CD4-positive, alpha-beta T cell (primary cell): Measurements from ENCODE around the gene KRTAP3-3. TPM values are rescaled to one million over a fixed set of nuclear protein-coding genes. Genes with fewer than 3 reads are reported as not detected.
A peak's percentile ranks its signal among the peaks of the same experiment; 100 is the strongest.

Source experiments
- ATAC-seq: fragments of 200-7000 bp; cut with Tn5 transposase; one replicate; pipeline ENCODE4 v1.10.0; 2022; ENCODE audit warnings: mild to moderate bottlenecking; ENCODE audit not compliant: poor library complexity
- CTCF ChIA-PET: fragments of 350-600 bp; sonication (Branson Sonifier 250); formaldehyde crosslinking; loops from one replicate; lab custom pipeline; 2021; ENCODE audit warnings: antibody characterized with exemption, inconsistent platforms; lab: Charles Lee
- POLR2A ChIA-PET: fragments of 350-600 bp; sonication (Branson Sonifier 250); formaldehyde crosslinking; loops from one replicate; lab custom pipeline; 2021; ENCODE audit warnings: antibody characterized with exemption, inconsistent platforms; lab: Charles Lee
- DNase-seq, 14 experiments: peaks; one replicate each; pipeline ENCODE4 v3.0.0-alpha.2; 2013 to 2020; ENCODE audit warnings: mixed read lengths in 2 of 14
- H3K27ac ChIP-seq, 2 donors: one replicate each; pipeline versions ENCODE4 v1.5.1 to v1.7.0; 2013; ENCODE audit warnings: low read length in 2 of 2, low read depth in 1 of 2, mild to moderate bottlenecking in 1 of 2
- H3K27me3 ChIP-seq, 2 experiments: 1 replicate in 1 of 2; 2 replicates in 1 of 2; pipeline versions ENCODE4 v1.6.1 to v1.7.0; 2013; ENCODE audit warnings: low read length in 2 of 2, control low read depth in 1 of 2, mild to moderate bottlenecking in 1 of 2, moderate library complexity in 1 of 2; ENCODE audit not compliant: insufficient read depth in 2 of 2, control insufficient read depth in 1 of 2
- H3K36me3 ChIP-seq: one replicate; pipeline ENCODE4 v1.6.1; 2013; ENCODE audit warnings: low read length, control low read depth; ENCODE audit not compliant: insufficient read depth
- H3K4me1 ChIP-seq: one replicate; pipeline ENCODE4 v1.6.1; 2013; ENCODE audit warnings: low read length, control low read depth; ENCODE audit not compliant: insufficient read depth
- H3K4me3 ChIP-seq: one replicate; pipeline ENCODE4 v1.5.1; 2013; ENCODE audit warnings: mild to moderate bottlenecking, low read length, moderate library complexity
- H3K9me3 ChIP-seq, 2 experiments: 1 replicate in 1 of 2; 2 replicates in 1 of 2; pipeline versions ENCODE4 v1.6.1 to v1.7.0; 2013; ENCODE audit warnings: low read length in 2 of 2, mild to moderate bottlenecking in 2 of 2, control low read depth in 1 of 2, moderate library complexity in 1 of 2; ENCODE audit not compliant: control insufficient read depth in 1 of 2, insufficient read depth in 1 of 2
- H3K27ac Mint-ChIP-seq: one replicate; pipeline ENCODE4 v1.8.0; 2020; ENCODE audit warnings: mixed read lengths
- H3K27me3 Mint-ChIP-seq: one replicate; pipeline ENCODE4 v1.8.0; 2021; ENCODE audit warnings: mixed read lengths
- H3K36me3 Mint-ChIP-seq: one replicate; pipeline ENCODE4 v1.8.0; 2021; ENCODE audit warnings: low read depth, mixed read lengths
- H3K4me1 Mint-ChIP-seq: one replicate; pipeline ENCODE4 v1.8.0; 2021; ENCODE audit warnings: low read depth, mixed read lengths
- H3K4me3 Mint-ChIP-seq: one replicate; pipeline ENCODE4 v1.8.0; 2020; ENCODE audit warnings: mild to moderate bottlenecking, mixed read lengths
- H3K9me3 Mint-ChIP-seq: one replicate; pipeline ENCODE4 v1.8.0; 2020; ENCODE audit warnings: mixed read lengths
- intact Hi-C, 2 experiments: fragments of 100-400 bp; cut with DNase I in 1 of 2; cut with micrococcal nuclease in 1 of 2; formaldehyde crosslinking; loops; one replicate each; pipeline versions ENCODE4 v1.15.1 to v1.9.0; 2023 to 2025; cut with DNase I, micrococcal nuclease
- total RNA-seq, 174 experiments: library from RNA in 2 of 174; stranded (reverse) in 2 of 174; gene quantifications; one replicate each; pipeline ENCODE4 v1.2.3 and lab custom pipeline; 2021 to 2026
- TF ChIP-seq, protein P1 (sequence below): fragments of 200-600 bp; IDR thresholded peaks from one replicate; pipeline ENCODE4 v1.8.0; 2022; ENCODE audit warnings: antibody characterized with exemption, mild to moderate bottlenecking

KRTAP3-3 gene
- total RNA-seq, 2 experiments from 2014 or later, result not detected

DNA sequence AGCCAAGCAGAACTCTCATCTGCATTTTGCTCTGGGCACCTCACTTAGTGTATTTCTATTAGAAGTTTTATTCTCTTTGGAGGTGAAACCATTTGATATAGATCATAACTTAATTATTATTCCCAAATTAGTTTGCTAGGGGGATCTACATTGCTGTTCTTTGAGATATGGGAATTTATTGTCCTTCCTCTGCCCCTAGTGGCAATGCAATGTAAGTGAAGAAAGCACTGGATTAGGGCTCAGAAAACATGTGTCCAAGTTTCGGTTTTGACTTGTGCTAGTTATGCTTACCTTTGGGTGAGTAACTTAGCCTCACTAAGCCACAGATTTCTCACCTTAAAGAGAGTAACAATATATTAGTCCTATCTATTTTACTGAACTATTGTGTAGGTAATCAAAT lies 30.1 kb downstream of the KRTAP3-3 start:
- CTCF ChIA-PET, result no interaction called here
- Mint-ChIP-seq H3K27me3 (peaks cover 50% of the 10 kb centered on the region), H3K36me3 (no peaks in the 10 kb centered on the region), H3K9me3 (no peaks in the 10 kb centered on the region), H3K4me1 (peaks cover 6% of the 10 kb centered on the region), H3K27ac (no peak overlapping the region), H3K4me3 (no peak overlapping the region)
- Histone ChIP-seq H3K4me3 (no peak overlapping the region), H3K27ac (no peak overlapping the region), H3K36me3 (no peaks in the 10 kb centered on the region), H3K4me1 (no peaks in the 10 kb centered on the region), H3K9me3 (no peaks in the 10 kb centered on the region), H3K27me3 (no peaks in the 10 kb centered on the region)
- POLR2A ChIA-PET, result no interaction called here
- peak in 3 of 14 experiments; percentile 33 to 40 (median 40) for DNase-seq
- no peak for ATAC-seq
- TF ChIP-seq, protein P1, sequence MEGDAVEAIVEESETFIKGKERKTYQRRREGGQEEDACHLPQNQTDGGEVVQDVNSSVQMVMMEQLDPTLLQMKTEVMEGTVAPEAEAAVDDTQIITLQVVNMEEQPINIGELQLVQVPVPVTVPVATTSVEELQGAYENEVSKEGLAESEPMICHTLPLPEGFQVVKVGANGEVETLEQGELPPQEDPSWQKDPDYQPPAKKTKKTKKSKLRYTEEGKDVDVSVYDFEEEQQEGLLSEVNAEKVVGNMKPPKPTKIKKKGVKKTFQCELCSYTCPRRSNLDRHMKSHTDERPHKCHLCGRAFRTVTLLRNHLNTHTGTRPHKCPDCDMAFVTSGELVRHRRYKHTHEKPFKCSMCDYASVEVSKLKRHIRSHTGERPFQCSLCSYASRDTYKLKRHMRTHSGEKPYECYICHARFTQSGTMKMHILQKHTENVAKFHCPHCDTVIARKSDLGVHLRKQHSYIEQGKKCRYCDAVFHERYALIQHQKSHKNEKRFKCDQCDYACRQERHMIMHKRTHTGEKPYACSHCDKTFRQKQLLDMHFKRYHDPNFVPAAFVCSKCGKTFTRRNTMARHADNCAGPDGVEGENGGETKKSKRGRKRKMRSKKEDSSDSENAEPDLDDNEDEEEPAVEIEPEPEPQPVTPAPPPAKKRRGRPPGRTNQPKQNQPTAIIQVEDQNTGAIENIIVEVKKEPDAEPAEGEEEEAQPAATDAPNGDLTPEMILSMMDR, result peak; percentile 68
- intact Hi-C loops, result no loop called here

DNA sequence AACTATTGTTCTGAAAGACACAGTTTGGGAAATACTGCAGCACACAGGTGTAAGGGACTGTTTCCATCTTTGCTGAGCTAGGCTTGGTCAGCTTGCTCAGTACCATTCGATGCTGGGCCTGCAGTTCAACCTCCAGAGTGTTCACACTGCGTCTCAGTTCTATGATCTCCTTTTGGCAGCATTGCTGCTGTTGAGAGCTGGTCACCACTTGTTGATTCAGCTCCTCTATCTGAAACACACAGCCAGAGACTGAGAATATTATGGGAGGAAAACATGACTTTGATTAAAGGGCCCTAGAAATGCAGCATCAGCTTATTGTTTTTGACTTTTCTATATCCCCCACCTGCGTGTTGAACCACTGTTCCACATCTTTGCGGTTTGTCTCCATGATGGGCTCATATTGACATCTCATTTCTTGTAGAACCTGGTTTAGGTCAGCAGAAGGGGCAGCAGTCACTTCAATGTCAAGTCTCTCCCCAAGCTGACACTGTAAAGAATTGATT lies 31.9 kb downstream of the KRTAP3-3 start:
- no peaks in the 10 kb centered on the region for H3K9me3 ChIP-seq
- no peak overlapping the region for H3K27ac ChIP-seq
- H3K36me3 ChIP-seq, result no peaks in the 10 kb centered on the region
- ATAC-seq (no peak), DNase-seq (no peak)
- Mint-ChIP-seq H3K36me3 (no peaks in the 10 kb centered on the region), H3K4me1 (peaks cover 6% of the 10 kb centered on the region), H3K27me3 (peaks cover 40% of the 10 kb centered on the region), H3K27ac (no peak overlapping the region), H3K9me3 (no peaks in the 10 kb centered on the region), H3K4me3 (no peak overlapping the region)
- no peaks in the 10 kb centered on the region for H3K4me1 ChIP-seq
- H3K27me3 ChIP-seq, result no peaks in the 10 kb centered on the region
- TF ChIP-seq, protein P1, result no peak
- ChIA-PET POLR2A (no interaction called here), CTCF (interaction anchor here (1.0 kb wide), 1 partner anchor 360 kb away, joined by 3 read pairs; no protein-coding TSS in a partner anchor)
- intact Hi-C loops, result no loop called here
- H3K4me3 ChIP-seq, result no peak overlapping the region

DNA sequence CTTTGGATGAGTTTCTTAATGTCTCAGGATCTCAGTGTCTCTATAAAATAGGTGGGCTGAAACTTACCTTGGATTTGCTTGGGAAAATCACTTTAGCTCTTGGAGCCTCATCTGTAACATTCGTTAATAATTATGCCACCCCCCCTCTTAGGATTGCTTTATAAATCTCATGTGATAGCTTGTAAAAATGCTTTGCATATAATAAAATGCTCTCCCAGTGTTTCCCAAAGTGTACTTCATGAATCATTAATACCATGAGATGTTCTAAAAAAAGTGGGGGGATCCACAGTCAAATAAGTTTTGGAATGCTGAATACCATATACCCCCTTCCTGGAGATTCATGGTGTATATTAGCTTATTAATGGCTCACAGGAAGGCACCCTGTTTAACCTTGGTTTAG lies 32.4 kb downstream of the KRTAP3-3 start:
- TF ChIP-seq, protein P1, result no peak

More for the DNA sequence above, 32.4 kb downstream of the KRTAP3-3 start:
- Mint-ChIP-seq H3K4me3 (no peak overlapping the region), H3K9me3 (no peaks in the 10 kb centered on the region), H3K27ac (no peak overlapping the region), H3K27me3 (peaks cover 39% of the 10 kb centered on the region), H3K4me1 (peaks cover 6% of the 10 kb centered on the region), H3K36me3 (no peaks in the 10 kb centered on the region)
- Histone ChIP-seq H3K27ac (no peak overlapping the region), H3K27me3 (no peaks in the 10 kb centered on the region), H3K4me3 (no peak overlapping the region), H3K9me3 (no peaks in the 10 kb centered on the region), H3K36me3 (no peaks in the 10 kb centered on the region), H3K4me1 (no peaks in the 10 kb centered on the region)
- intact Hi-C loops, result no loop called here
- ChIA-PET CTCF (interaction anchor here (1.0 kb wide), 1 partner anchor 361 kb away, joined by 3 read pairs; no protein-coding TSS in a partner anchor), POLR2A (no interaction called here)
- DNase-seq (no peak), ATAC-seq (no peak)
